LHCN-M2 (cell line): Measurements from ENCODE around the gene NXPH4. TPM values are rescaled to one million over a fixed set of nuclear protein-coding genes. Genes with fewer than 3 reads are reported as not detected.

Experiments used
- DNase-seq: peaks from one replicate; pipeline ENCODE4 v3.0.0-alpha.2; 2012; ENCODE audit warnings: low read depth
- total RNA-seq: library from RNA; depleted of rRNA; stranded (reverse); fragments of >200 nt; gene quantifications from 2 replicates; pipeline ENCODE4 v1.2.3, GENCODE V29; 2014

Gene NXPH4
- total RNA-seq, 1 experiment from 2014 or later: 1.4 TPM

GRCh38 chr12:57231276-57232021 is 14.9 kb downstream of the NXPH4 start:
- DNase-seq: no peak

DNA sequence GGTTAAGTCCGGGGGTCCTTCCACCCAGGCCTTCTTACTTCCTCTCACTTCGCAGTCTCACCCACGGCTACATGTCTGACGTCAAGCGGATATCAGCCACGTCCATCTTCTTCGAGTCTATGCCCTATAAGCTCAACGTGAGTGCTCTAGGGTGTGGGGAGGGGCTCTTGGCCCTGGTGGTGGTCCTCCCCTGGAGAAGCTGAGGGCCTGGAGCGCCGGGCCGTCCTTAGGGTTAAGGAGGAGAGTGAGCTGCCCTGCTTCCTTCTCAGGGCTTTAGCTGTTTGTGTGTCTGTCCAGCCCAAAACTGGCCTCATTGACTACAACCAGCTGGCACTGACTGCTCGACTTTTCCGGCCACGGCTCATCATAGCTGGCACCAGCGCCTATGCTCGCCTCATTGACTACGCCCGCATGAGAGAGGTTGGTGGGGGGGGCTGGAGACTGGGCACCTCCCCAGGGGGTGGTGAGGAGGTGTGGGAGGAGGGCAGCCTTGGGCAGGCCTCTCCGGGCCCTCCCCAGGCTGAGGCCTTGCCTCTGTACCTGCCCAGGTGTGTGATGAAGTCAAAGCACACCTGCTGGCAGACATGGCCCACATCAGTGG is 15.7 kb downstream of the NXPH4 start:
- DNase-seq: no peak

DNA sequence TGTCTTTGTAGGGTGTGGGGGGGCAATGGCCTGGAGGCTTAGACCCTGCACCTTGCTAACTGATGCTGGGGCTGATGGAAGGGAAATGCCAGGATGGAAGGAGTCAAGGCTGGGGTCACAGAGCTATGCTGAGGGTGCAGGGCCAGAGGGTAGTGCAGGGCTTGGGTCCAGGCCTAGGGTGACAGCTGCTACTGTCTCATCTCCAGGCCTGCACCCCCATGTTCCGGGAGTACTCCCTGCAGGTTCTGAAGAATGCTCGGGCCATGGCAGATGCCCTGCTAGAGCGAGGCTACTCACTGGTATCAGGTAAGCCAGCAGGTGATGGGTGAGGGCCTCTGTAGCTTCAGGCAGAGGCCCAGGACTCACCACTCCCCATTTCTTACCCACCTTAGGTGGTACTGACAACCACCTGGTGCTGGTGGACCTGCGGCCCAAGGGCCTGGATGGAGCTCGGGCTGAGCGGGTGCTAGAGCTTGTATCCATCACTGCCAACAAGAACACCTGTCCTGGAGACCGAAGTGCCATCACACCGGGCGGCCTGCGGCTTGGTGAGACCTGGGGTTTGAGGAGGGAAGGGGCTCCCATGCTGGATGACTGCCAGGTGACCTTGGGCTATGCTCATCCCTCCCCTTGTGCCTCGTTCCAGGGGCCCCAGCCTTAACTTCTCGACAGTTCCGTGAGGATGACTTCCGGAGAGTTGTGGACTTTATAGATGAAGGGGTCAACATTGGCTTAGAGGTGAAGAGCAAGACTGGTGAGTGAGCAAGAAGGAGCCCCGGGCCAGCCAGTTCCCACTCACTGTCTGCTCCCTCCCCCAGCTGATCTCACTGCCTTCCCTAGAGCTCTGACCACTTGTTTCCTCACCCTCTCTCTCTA is 17.0 kb downstream of the NXPH4 start:
- DNase-seq: no peak

DNA sequence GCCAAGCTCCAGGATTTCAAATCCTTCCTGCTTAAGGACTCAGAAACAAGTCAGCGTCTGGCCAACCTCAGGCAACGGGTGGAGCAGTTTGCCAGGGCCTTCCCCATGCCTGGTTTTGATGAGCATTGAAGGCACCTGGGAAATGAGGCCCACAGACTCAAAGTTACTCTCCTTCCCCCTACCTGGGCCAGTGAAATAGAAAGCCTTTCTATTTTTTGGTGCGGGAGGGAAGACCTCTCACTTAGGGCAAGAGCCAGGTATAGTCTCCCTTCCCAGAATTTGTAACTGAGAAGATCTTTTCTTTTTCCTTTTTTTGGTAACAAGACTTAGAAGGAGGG is 17.6 kb downstream of the NXPH4 start:
- no peak for DNase-seq

- no peak for DNase-seq
Observed at GRCh38 chr12:57234571-57235016, 18.0 kb downstream of the NXPH4 start.

GRCh38 chr12:57235017-57235727 is 18.6 kb downstream of the NXPH4 start:
- no peak for DNase-seq

DNA sequence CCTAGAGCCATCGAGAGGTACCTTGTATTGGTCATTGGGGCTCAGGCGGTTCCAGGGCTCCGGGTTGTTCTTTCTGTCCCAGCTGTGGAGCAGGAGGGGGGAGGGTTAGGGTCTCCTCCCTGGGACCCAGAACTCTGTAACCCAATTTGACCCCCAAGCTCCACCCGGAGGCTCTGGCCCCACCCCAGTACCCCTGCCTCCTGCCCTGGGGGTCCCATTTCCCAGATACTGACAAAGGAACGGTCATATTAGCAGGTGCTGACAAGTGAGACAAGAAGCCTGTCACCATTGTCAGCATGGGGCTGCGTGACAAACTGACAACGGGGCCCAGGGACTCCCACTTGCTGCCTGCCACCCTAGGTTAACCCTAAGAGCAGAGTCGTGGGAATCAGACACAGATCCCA is 19.1 kb downstream of the NXPH4 start:
- no peak for DNase-seq

DNA sequence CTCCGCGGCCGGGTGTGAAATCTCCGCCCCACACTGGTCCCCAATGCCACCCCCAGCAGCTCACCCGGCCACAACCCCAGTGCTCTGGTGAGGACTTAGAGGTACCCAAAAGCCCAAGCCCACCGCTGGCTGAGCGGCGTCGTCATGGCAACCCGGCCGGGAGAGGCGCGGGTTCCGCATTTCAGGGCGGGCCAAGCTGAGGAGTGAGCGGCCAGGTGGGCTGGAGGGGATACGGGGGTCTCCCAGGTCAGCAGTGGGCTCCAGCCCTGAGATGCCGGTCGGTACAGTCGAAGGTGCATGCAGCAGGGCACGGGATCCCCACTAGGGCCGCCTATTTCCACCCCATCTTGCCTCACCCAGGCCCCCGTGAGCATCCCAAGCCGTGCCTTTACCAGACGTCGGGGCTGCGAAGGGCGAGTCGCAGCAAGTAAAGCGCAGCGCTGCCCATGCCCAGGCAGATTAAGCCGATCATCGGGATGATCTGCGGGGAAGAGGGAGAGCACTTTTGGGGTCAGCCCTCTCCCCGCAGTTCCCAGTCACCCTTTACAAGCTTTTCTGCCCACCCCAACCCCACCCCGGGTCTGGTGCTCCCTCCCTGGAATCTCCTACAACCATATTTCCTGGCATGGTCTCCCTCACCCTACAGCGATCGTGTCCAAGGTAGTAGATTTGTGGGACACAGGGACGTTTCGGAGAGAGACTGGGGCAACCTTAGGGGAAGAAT is 19.8 kb downstream of the NXPH4 start:
- no peak for DNase-seq

GRCh38 chr12:57236925-57237595 is 20.5 kb downstream of the NXPH4 start:
- no peak for DNase-seq

DNA sequence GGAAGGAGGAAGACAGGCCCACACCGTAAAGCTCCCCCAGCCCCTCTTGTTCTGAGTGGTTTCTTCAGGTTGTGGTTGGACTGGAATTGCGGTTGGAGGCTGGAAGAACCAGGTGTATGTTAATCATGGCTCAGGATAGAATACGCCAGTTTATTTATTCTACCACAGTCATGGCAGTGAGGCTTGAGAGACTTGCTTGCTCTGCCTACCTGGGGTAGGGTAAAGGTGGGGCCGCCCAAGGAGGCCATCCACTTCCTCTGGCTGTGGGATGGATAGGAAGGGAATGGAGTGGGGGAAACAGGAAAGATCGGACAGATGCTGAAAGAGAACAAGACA is 21.0 kb downstream of the NXPH4 start:
- no peak for DNase-seq

DNA sequence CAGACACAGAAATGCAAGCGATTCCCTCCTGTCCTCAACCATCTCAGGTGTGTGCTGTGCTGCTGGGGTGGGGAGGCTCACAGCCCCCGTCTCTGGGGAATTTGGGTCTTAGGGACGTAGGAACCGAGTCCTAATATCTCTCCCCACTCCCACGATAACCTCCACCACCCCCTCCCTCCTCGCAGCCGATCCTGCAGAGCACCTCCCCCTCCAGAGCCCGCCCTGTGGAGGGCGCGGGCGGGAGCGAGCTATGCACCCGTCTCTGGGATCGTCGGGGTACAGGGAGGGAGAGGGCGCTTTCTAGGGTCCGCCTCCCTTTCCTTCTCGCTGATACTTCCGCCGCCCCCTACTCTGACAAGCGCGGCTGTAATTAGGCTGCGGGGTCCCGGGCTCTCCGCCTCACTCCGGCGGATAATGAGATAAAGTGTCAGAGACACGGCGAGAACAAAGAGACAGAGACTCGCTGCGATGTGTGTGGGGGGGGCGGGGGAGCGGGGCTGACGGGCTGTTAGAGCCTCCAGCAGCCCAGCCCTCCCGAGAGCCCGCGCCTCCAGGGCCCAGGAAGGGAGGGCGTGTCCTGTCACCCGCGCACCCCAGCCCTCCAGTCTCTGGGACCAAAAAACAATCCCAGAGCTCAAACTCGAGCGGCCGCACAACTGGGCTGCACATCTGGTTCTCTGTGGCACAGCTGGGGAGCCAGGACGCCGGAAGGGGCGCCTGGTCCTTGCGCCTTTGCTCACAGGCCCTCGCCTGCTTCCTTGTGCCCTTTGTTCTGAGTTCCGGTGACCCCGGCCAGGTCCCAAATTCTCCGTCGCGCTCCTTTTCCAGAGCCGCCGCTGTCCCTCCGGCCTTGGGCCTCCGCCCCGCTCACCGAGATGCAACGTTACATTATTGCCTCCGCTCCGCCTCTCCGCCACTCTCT is 21.6 kb downstream of the NXPH4 start:
- DNase-seq: no peak

DNA sequence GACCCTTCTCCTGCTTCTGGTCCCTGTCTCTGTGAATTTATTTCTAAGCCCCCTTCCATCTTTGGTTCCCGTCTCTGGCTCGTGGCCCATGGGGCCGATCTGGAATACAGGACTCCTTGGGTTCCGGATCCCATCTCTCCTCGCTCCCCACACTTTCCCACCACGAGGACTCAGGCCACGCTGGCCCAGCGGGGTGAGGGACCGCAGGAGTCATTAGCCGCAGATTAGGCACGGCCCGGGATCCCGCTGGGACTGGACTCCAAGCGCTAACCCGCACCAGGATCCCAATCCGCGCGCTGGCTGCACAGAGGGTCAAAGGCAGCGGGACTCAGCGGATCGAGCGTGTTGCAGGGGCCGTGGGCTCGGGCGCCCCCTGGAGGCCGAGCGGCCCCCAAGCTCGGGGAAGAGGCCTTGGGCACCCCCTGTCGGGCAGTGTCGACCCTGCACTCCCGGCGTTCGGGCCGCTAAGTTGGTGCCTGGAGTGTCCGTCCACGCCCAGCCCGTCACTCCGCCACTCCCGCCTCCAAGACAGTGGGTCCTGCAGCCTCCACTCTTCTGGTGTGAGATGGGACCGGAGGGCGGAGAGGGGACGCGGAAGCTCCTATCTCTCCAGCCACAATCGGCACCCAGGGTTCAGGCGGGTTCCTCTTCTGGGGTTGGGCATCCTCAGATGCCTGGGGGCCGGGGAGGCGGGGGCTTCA is 22.4 kb downstream of the NXPH4 start:
- DNase-seq: peak; percentile 81

DNA sequence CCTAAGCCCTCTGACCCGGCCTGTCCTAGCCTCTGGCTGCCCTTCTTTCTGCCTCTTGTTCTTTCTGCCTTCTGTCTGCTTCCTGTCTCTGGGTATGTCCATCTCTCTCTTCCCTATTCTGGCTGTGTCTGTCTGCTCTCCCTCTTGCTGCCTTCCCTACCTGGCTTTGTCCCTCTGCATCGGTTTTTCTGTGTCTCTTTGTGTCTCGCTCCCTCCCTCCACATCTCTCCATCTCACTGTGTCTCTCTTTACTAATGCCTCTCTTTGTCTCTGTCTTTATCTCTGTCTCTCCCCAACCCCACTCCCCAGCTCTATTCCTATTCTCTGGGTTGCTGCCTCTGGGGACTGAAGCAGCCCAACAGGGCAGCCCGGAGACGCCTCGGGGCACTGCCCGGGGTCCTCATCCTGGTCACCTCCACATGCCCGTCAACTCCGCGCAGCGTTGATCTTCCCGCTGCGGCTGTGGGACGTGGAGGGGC is 23.0 kb downstream of the NXPH4 start:
- no peak for DNase-seq

- peak; percentile 60 for DNase-seq
Observed at GRCh38 chr12:57240066-57240921, 23.7 kb downstream of the NXPH4 start.

- no peak for DNase-seq
Observed at GRCh38 chr12:57240926-57241401, 24.4 kb downstream of the NXPH4 start.

DNA sequence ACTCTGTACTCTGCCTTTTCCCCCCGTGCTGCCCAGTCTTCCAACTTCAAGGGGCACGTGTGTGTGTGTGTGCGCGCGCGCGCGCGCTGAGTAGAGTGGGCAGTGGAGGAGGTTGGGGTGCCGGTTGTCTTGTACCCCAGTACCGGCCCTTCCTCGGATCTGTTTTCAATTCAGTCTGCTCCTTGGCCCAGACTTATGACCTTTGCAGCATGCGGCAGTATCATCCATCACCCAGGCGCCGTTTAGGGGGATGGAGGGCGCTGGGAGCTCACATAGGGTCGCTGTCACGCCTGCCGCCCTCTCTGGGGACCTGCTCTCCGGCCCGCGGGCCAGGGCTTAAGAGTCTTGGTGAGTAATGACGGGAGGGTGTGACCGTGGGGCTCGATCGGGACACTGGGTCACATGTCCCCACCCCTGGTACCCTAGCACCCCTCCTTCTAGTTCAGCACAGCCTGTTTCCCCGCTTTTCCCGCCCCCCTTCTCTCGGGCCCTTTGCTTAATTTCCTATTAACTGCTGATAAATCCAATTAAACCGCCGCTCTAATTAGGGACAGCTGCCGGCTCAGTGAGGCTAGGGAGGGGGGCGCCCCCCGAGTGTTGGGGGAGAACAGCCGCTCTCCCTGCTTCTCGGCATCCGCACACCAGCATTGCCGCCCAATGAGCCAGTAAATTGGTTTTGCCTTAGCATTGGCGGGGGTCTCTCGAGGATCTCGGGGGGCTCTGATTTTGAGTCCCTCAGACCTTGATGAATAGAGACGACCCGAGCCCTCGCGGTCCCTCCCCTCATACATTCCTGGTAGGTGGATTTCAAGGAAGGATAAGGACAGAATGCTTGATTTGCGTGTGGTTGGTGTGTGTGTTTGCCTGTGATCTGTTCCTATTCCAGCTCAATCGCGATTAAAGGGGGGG is 25.1 kb downstream of the NXPH4 start:
- no peak for DNase-seq

DNA sequence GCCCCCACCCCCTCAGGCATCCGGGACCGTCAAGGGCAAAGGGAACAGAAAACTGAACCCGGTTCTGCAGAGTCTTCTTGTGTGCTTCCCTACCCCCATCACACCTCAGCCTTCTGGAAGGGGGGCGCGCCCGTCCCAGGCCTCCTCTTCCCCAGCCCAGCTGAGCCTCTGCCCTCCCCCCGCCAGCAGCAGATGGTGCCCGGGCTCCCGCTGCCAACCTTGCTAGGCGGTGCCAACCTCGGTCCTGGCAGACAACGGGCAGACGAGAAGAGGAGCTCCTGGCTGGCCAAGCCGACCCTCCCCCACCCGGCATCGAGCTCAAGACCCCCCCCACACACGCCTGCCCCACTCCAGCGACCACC is 25.7 kb downstream of the NXPH4 start:
- no peak for DNase-seq
